Spleen (tissue), 11 donors: ENCODE results near the gene CBX2. TPM values are rescaled to one million over a fixed set of nuclear protein-coding genes. Genes with fewer than 3 reads are reported as not detected.

Source experiments
- DNase-seq: peaks from one replicate; pipeline ENCODE4 v3.0.0-alpha.2; 2020
- H3K27ac ChIP-seq, 8 donors: fragments of 200-600 bp; sonication (generic) in 7 of 8; 1 replicate in 4 of 8; 2 replicates in 4 of 8; pipeline versions ENCODE4 v1.5.0 to v1.8.0; 2016 to 2021; ENCODE audit warnings: inconsistent platforms in 4 of 8, mild to moderate bottlenecking in 4 of 8, moderate library complexity in 1 of 8
- H3K27me3 ChIP-seq, 7 donors: fragments of 200-600 bp; sonication (generic) in 6 of 7; replicated peaks in 1 of 7; 1 replicate in 4 of 7; 2 replicates in 3 of 7; pipeline versions ENCODE4 v1.5.0 to v1.8.0; 2016 to 2021; ENCODE audit warnings: inconsistent platforms in 3 of 7, mild to moderate bottlenecking in 1 of 7
- H3K36me3 ChIP-seq, 6 donors: fragments of 200-600 bp; sonication (generic) in 5 of 6; 1 replicate in 4 of 6; 2 replicates in 2 of 6; pipeline versions ENCODE4 v1.5.0 to v1.8.0; 2016 to 2021; ENCODE audit warnings: inconsistent platforms in 2 of 6
- H3K4me1 ChIP-seq, 6 donors: fragments of 200-600 bp; sonication (generic) in 5 of 6; 1 replicate in 3 of 6; 2 replicates in 3 of 6; pipeline versions ENCODE4 v1.5.0 to v1.8.0; 2016 to 2021; ENCODE audit warnings: inconsistent platforms in 3 of 6
- H3K4me3 ChIP-seq, 8 donors: fragments of 200-600 bp; sonication (generic) in 7 of 8; 1 replicate in 4 of 8; 2 replicates in 4 of 8; pipeline versions ENCODE4 v1.5.0 to v1.8.0; 2016 to 2021; ENCODE audit warnings: inconsistent platforms in 4 of 8, mild to moderate bottlenecking in 4 of 8, moderate library complexity in 2 of 8
- H3K9me3 ChIP-seq, 8 donors: fragments of 200-600 bp; sonication (generic) in 7 of 8; 1 replicate in 4 of 8; 2 replicates in 4 of 8; pipeline versions ENCODE4 v1.5.0 to v1.8.0; 2016 to 2021; ENCODE audit warnings: inconsistent platforms in 4 of 8
- CTCF ChIP-seq, 11 experiments: fragments of 200-600 bp in 7 of 11; fragments of 450-650 bp in 4 of 11; sonication (generic) in 4 of 11; IDR thresholded peaks in 8 of 11; conservative IDR thresholded peaks in 3 of 11; 1 replicate in 7 of 11; 2 replicates in 4 of 11; pipeline versions ENCODE4 v1.4.0 to v1.8.0; 2016 to 2021; ENCODE audit warnings: antibody characterized with exemption in 11 of 11, inconsistent platforms in 4 of 11, mild to moderate bottlenecking in 1 of 11
- POLR2A ChIP-seq, 3 donors: fragments of 450-650 bp; IDR thresholded peaks; one replicate each; pipeline ENCODE4 v1.5.1; 2017; ENCODE audit warnings: antibody characterized with exemption in 3 of 3, mild to moderate bottlenecking in 1 of 3
- POLR2AphosphoS5 ChIP-seq, 3 donors: sonication (generic); formaldehyde crosslinking; IDR thresholded peaks; one replicate each; pipeline ENCODE4 v1.5.1; 2017; ENCODE audit warnings: antibody characterized with exemption in 3 of 3
- WGBS, 5 donors: extraction: QIAGEN DNeasy Blood & Tissue Kit in 3 of 5; methylation state at CpG; one replicate each; pipeline versions ENCODE4 v1.1.5 to v1.1.7; 2013 to 2018; 5-methylcytosine and 5-hydroxymethylcytosine counted together
- intact Hi-C: fragments of 100-400 bp; cut with DNase I; formaldehyde crosslinking; loops from one replicate; pipeline ENCODE4 v1.15.0; 2023; ENCODE audit warnings: low total_unique reads
- polyA plus RNA-seq, 3 donors: library from polyadenylated mRNA; stranded (reverse); fragments of 200-250 nt; gene quantifications; one replicate each; pipeline ENCODE4 v1.2.1, GENCODE V29; 2013
- total RNA-seq, 7 donors: library from RNA; depleted of rRNA in 3 of 7; stranded (reverse); fragments of >200 nt in 3 of 7; fragmentation: NEBNext Ultra II Directional in 4 of 7; extraction: Animal tissue kit (Norgen Biotek cat#: 25700) in 4 of 7; gene quantifications; one replicate each; pipeline versions ENCODE4 v1.1.0 to v1.2.1, GENCODE V29; 2016 to 2021
- donor health status: healthy with polysubstance abuse.
- donor health status: DM: no; HTN: no; CAD: no; lungs with moderate emphysema.
- donor health status: DM: no; HTN: no; CAD: no.
- donor health status: Bipolar disorder and iron deficiency.
- donor health status: healthy.
- donor health status: DM: no; HTN: no; CAD: no.
- donor health status: DM: yes; HTN: yes; CAD: no.

Gene CBX2
- total and polyA plus RNA-seq, 10 donors = 0.48 to 6.2 (median 3.3) TPM

GRCh38 chr17:79788455-79788854 is 10.5 kb downstream of the CBX2 start:
- WGBS, 5 donors = 71 to 89% (median 79%) methylated on average over 5 of the region's 5 CpGs
- Histone ChIP-seq H3K9me3 (no peaks in the 10 kb centered on the region), H3K4me3 (no peak overlapping the region), H3K36me3 (peaks cover 0 to 20% (median 0%) of the 10 kb centered on the region in 6 donors), H3K27me3 (peaks cover 26 to 100% (median 65%) of the 10 kb centered on the region in 7 donors), H3K27ac (no peak overlapping the region), H3K4me1 (peaks cover 12 to 46% (median 39%) of the 10 kb centered on the region in 6 donors)
- no peak for TF ChIP-seq POLR2A (IDR thresholded peaks at IDR 0.05)
- no peak for TF ChIP-seq POLR2AphosphoS5 (IDR thresholded peaks at IDR 0.05)
- no peak for TF ChIP-seq CTCF (IDR thresholded peaks at IDR 0.05 in 8 of 11, conservative IDR thresholded peaks at IDR 0.05 in 3 of 11)
- peak; percentile 9 for DNase-seq
- intact Hi-C loops = no loop called here

- H3K27ac ChIP-seq = no peak overlapping the region
- TF ChIP-seq POLR2AphosphoS5 (IDR thresholded peaks at IDR 0.05) (no peak), CTCF (IDR thresholded peaks at IDR 0.05 in 8 of 11, conservative IDR thresholded peaks at IDR 0.05 in 3 of 11) (no peak), POLR2A (IDR thresholded peaks at IDR 0.05) (no peak)
- H3K27me3 ChIP-seq = peaks cover 26 to 100% (median 68%) of the 10 kb centered on the region in 7 donors
- no peaks in the 10 kb centered on the region for H3K9me3 ChIP-seq
- H3K4me1 ChIP-seq = peaks cover 12 to 46% (median 39%) of the 10 kb centered on the region in 6 donors
- intact Hi-C loops = no loop called here
- peak overlapping the region in 4 of 8 donors; percentile 4 to 50 (median 12) for H3K4me3 ChIP-seq
- peaks cover 0 to 12% (median 0%) of the 10 kb centered on the region in 6 donors for H3K36me3 ChIP-seq
- peak; percentile 78 for DNase-seq
- 18 to 23% (median 20%) methylated on average over 34 to 52 of the region's 52 CpGs for WGBS, 5 donors
Observed at GRCh38 chr17:79788989-79789942, 11.3 kb downstream of the CBX2 start.

- TF ChIP-seq POLR2AphosphoS5 (IDR thresholded peaks at IDR 0.05) (no peak), CTCF (IDR thresholded peaks at IDR 0.05 in 8 of 11, conservative IDR thresholded peaks at IDR 0.05 in 3 of 11) (peak; percentile 31 to 88 (median 74))
- Histone ChIP-seq H3K36me3 (peaks cover 0 to 12% (median 2%) of the 10 kb centered on the region in 6 donors), H3K27me3 (peaks cover 26 to 98% (median 68%) of the 10 kb centered on the region in 7 donors), H3K4me1 (peaks cover 12 to 49% (median 42%) of the 10 kb centered on the region in 6 donors), H3K9me3 (no peaks in the 10 kb centered on the region), H3K27ac (no peak overlapping the region), H3K4me3 (peak overlapping the region in 5 of 8 donors; percentile 4 to 50 (median 10))
- 11 to 17% (median 12%) methylated on average over 36 to 74 of the region's 74 CpGs for WGBS, 5 donors
- intact Hi-C loops = no loop called here
- DNase-seq = peak; percentile 86
Observed at GRCh38 chr17:79789943-79790804, 12.2 kb downstream of the CBX2 start.
